K562 (cell line): Measurements from ENCODE around the gene SAT2. TPM values are rescaled to one million over a fixed set of nuclear protein-coding genes. Genes with fewer than 3 reads are reported as not detected.

Source experiments
- CHD2 ChIP-seq: IDR thresholded peaks from 2 replicates; pipeline ENCODE4 v1.6.1; 2011; ENCODE audit warnings: low read depth, low read length
- EGR1 ChIP-seq: fragments of 450-650 bp; conservative IDR thresholded peaks from 2 replicates; pipeline ENCODE4 v1.6.1; 2017; ENCODE audit warnings: mild to moderate bottlenecking
- FUS ChIP-seq: fragments of 200-400 bp; formaldehyde crosslinking; optimal IDR thresholded peaks from 2 replicates; pipeline ENCODE3; 2017; ENCODE audit warnings: low read depth, low read length
- GATAD2B ChIP-seq: fragments of 450-650 bp; IDR thresholded peaks from 2 replicates; pipeline ENCODE4 v1.6.1; 2017; ENCODE audit warnings: mild to moderate bottlenecking, borderline replicate concordance
- MIER1 ChIP-seq: fragments of 450-650 bp; IDR thresholded peaks from 2 replicates; pipeline ENCODE4 v1.6.1; 2016; ENCODE audit warnings: antibody characterized with exemption, mild to moderate bottlenecking, low read depth
- MLLT1 ChIP-seq, 2 experiments: fragments of 450-650 bp; IDR thresholded peaks; 2 replicates each; pipeline ENCODE4 v1.6.1; 2016
- MNT ChIP-seq, 2 experiments: fragments of 450-650 bp; conservative IDR thresholded peaks; 2 replicates each; pipeline ENCODE4 v1.6.1; 2017; ENCODE audit warnings: mild to moderate bottlenecking in 2 of 2, moderate library complexity in 2 of 2
- MYC ChIP-seq, 2 experiments: fragments of 250-450 bp in 1 of 2; sonication (Bioruptor Pico) in 1 of 2; IDR thresholded peaks; 2 replicates each; pipeline versions ENCODE4 v1.5.1 to v1.6.1; 2012 to 2021; ENCODE audit warnings: low read depth in 2 of 2, borderline replicate concordance in 1 of 2, improper control_type of control experiment in 1 of 2, low read length in 1 of 2, mild to moderate bottlenecking in 1 of 2, moderate library complexity in 1 of 2
- PCBP1 ChIP-seq: fragments of 200-400 bp; formaldehyde crosslinking; IDR thresholded peaks from 2 replicates; pipeline ENCODE4 v1.6.1; 2018; ENCODE audit warnings: mild to moderate bottlenecking, low read depth, low read length; ENCODE audit not compliant: poor library complexity, severe bottlenecking
- REST ChIP-seq, 2 experiments: fragments of 450-650 bp; formaldehyde crosslinking in 1 of 2; IDR thresholded peaks; 2 replicates each; pipeline versions ENCODE4 v1.4.0 to v1.6.1; 2014 to 2020; ENCODE audit warnings: mild to moderate bottlenecking in 2 of 2, borderline replicate concordance in 1 of 2, low read depth in 1 of 2
- RUNX1 ChIP-seq: sonication (generic); IDR thresholded peaks from 2 replicates; pipeline ENCODE4 v1.6.1; 2016; ENCODE audit warnings: antibody characterized with exemption, low read depth
- SIRT6 ChIP-seq: IDR thresholded peaks from one replicate; pipeline ENCODE4 v1.6.1; 2012; ENCODE audit warnings: low read depth, mild to moderate bottlenecking, control low read depth, inconsistent platforms, low read length, moderate library complexity
- YBX1 ChIP-seq: fragments of 450-650 bp; IDR thresholded peaks from 2 replicates; pipeline ENCODE4 v1.7.1; 2016; ENCODE audit warnings: mild to moderate bottlenecking
- ZNF584 ChIP-seq: fragments of 200-800 bp; sonication (Bioruptor generic); IDR thresholded peaks from 2 replicates; pipeline ENCODE4 v1.6.1; 2016; ENCODE audit warnings: low read depth, mild to moderate bottlenecking, missing genetic modification characterization, missing compliant biosample characterization
- ZNF589 ChIP-seq: fragments of 200-800 bp; sonication (Bioruptor generic); IDR thresholded peaks from 2 replicates; pipeline ENCODE4 v1.6.1; 2016; ENCODE audit warnings: low read depth, missing genetic modification characterization, missing compliant biosample characterization
- polyA plus RNA-seq, 8 experiments: library from polyadenylated mRNA; depleted of rRNA in 4 of 8; stranded (reverse) in 5 of 8; unstranded in 3 of 8; fragments of >200 nt; fragmentation: Nextera tagmentation in 2 of 8; fragmentation: Illumina TruSeq in 1 of 8; extraction: Ambion mirVana in 2 of 8; extraction: Trizol in 1 of 8; gene quantifications; 2 replicates each; pipeline versions ENCODE4 v1.2.1 to v1.2.3, GENCODE V29; 2011 to 2014; ENCODE audit warnings: inconsistent platforms in 1 of 8, missing spikeins in 1 of 8
- total RNA-seq, 7 experiments: library from RNA; depleted of rRNA in 6 of 7; stranded (reverse); fragments of >200 nt in 6 of 7; fragmentation: Illumina TruSeq in 2 of 7; extraction: Trizol in 2 of 7; gene quantifications; 2 replicates each; pipeline versions ENCODE4 v1.2.1 to v1.2.3, GENCODE V29; 2011 to 2021; ENCODE audit warnings: low replicate concordance in 1 of 7

The SAT2 gene
- total and polyA plus RNA-seq, 9 of the 15 experiments (the other 6 are each of a cell fraction or from before 2014, with no cell fraction given), result 2.0 to 8.0 (median 5.3) TPM

GRCh38 chr17:7614425-7615264, 13.0 kb downstream of the SAT2 start, which contains the start of gene FXR2 (continued):
- TF ChIP-seq REST (IDR thresholded peaks at IDR 0.05; ENCODE audit: borderline replicate concordance) (peak; percentile 13; the same call in 1 of the 2 replicates), REST (CRISPR knock-in tag; IDR thresholded peaks at IDR 0.05; ENCODE audit: low read depth) (no peak), FUS (no peak), MYC (IDR thresholded peaks at IDR 0.05; ENCODE audit: low read depth, low read length) (0 out of 2 replicates have a peak, but pooled peaks have one; percentile 24), MYC (CRISPR knock-in tag; IDR thresholded peaks at IDR 0.05; ENCODE audit: borderline replicate concordance, low read depth) (no peak), PCBP1 (no peak), SIRT6 (no peak), EGR1 (peak; percentile 50; the same call in 1 of the 2 replicates), ZNF584 (CRISPR knock-in tag) (no peak), RUNX1 (no peak), ZNF589 (CRISPR knock-in tag) (no peak), MLLT1 (IDR thresholded peaks at IDR 0.05) (no peak), GATAD2B (no peak; the same call in 1 of the 2 replicates), MIER1 (no peak), MNT (conservative IDR thresholded peaks at IDR 0.05) (peak in 1 of 2 experiments; percentile 54; a peak in 2 of 4 replicates), YBX1 (no peak), CHD2 (0 out of 2 replicates have a peak, but pooled peaks have one; percentile 14)
